ENCODE data around the gene DCLK1.

GRCh38 chr13:36086117-36086516 is 45.1 kb downstream of the DCLK1 start:
- TF ChIP-seq POLR2A (IDR thresholded peaks at IDR 0.05) (no peak), CTCF (IDR thresholded peaks at IDR 0.05) (no peak), POLR2AphosphoS5 (IDR thresholded peaks at IDR 0.05) (no peak), EP300 (IDR thresholded peaks at IDR 0.05; ENCODE audit: low read depth) (no peak)
